IMR-90 (cell line): Measurements from ENCODE around the gene LEO1. TPM values are rescaled to one million over a fixed set of nuclear protein-coding genes. Genes with fewer than 3 reads are reported as not detected.

Experiments used
- ATAC-seq: fragments of 200-7000 bp; cut with Tn5 transposase; 2 replicates; pipeline ENCODE4 v1.9.1; 2020; ENCODE audit warnings: low read depth, mild to moderate bottlenecking, moderate library complexity
- BruUV-seq: library from RNA; stranded (reverse); fragments of 400-500 nt; replicated peaks from 2 replicates; lab custom pipeline; 2021; lab: Mats Ljungman, UMichigan
- CTCF ChIA-PET: fragments of 300-600 bp; formaldehyde crosslinking; extraction: SDS; loops from one replicate; lab custom pipeline; 2021; ENCODE audit warnings: antibody characterized with exemption; lab: Yijun Ruan, JAX
- POLR2A ChIA-PET: fragments of 300-600 bp; sonication (Branson Sonifier 250); formaldehyde crosslinking; loops from one replicate; lab custom pipeline; 2022; ENCODE audit warnings: antibody characterized with exemption; ENCODE audit not compliant: unreplicated experiment; lab: Charles Lee
- DNase-seq: peaks from one replicate; pipeline ENCODE4 v3.0.0; 2013
- H2AFZ ChIP-seq: replicated peaks from 2 replicates; pipeline ENCODE3; 2013; ENCODE audit warnings: low read length, mild to moderate bottlenecking; ENCODE audit not compliant: poor library complexity
- H2AK5ac ChIP-seq: 2 replicates; pipeline ENCODE4 v1.6.1; 2013; ENCODE audit warnings: low read depth, low read length, inconsistent platforms
- H2AK9ac ChIP-seq: replicated peaks from 2 replicates; pipeline ENCODE3; 2013; ENCODE audit warnings: mild to moderate bottlenecking, low read depth, low read length, moderate library complexity; ENCODE audit not compliant: poor library complexity
- H2BK120ac ChIP-seq: 2 replicates; pipeline ENCODE4 v1.6.1; 2013; ENCODE audit warnings: low read depth, low read length, inconsistent platforms
- H2BK15ac ChIP-seq: 3 replicates; pipeline ENCODE4 v1.6.1; 2013; ENCODE audit warnings: low read depth, low read length, inconsistent platforms
- H2BK20ac ChIP-seq: 2 replicates; pipeline ENCODE4 v1.6.1; 2013; ENCODE audit warnings: low read depth, mild to moderate bottlenecking, inconsistent platforms, low read length, moderate library complexity
- H2BK5ac ChIP-seq: 2 replicates; pipeline ENCODE4 v1.6.1; 2013; ENCODE audit warnings: mild to moderate bottlenecking, low read depth, low read length, inconsistent platforms; ENCODE audit not compliant: poor library complexity, severe bottlenecking
- H3K14ac ChIP-seq: replicated peaks from 2 replicates; pipeline ENCODE4 v1.6.1; 2013; ENCODE audit warnings: low read depth, low read length, inconsistent platforms
- H3K18ac ChIP-seq: 2 replicates; pipeline ENCODE4 v1.6.1; 2013; ENCODE audit warnings: low read depth, low read length, control low read depth
- H3K23ac ChIP-seq: 2 replicates; pipeline ENCODE4 v1.6.1; 2013; ENCODE audit warnings: low read depth, low read length, inconsistent platforms
- H3K27ac ChIP-seq: 2 replicates; pipeline ENCODE4 v1.5.1; 2013; ENCODE audit warnings: mild to moderate bottlenecking, control low read depth, low read length; ENCODE audit not compliant: insufficient read depth
- H3K27me3 ChIP-seq: 2 replicates; pipeline ENCODE4 v1.6.1; 2013; ENCODE audit warnings: low read length; ENCODE audit not compliant: control insufficient read depth, insufficient read depth
- H3K36me3 ChIP-seq: 2 replicates; pipeline ENCODE4 v1.6.1; 2013; ENCODE audit warnings: low read length, mixed read lengths; ENCODE audit not compliant: control insufficient read depth, insufficient read depth
- H3K4ac ChIP-seq: 2 replicates; pipeline ENCODE4 v1.6.1; 2013; ENCODE audit warnings: low read depth, low read length, inconsistent platforms
- H3K4me1 ChIP-seq: 2 replicates; pipeline ENCODE4 v1.6.1; 2013; ENCODE audit warnings: low read length, mixed read lengths; ENCODE audit not compliant: control insufficient read depth, insufficient read depth
- H3K4me2 ChIP-seq: 2 replicates; pipeline ENCODE4 v1.6.1; 2013; ENCODE audit warnings: low read depth, mild to moderate bottlenecking, control low read depth, low read length, moderate library complexity
- H3K4me3 ChIP-seq: 2 replicates; pipeline ENCODE4 v1.5.1; 2013; ENCODE audit warnings: low read depth, mild to moderate bottlenecking, control low read depth, low read length, moderate library complexity; ENCODE audit not compliant: insufficient read depth
- H3K56ac ChIP-seq: 2 replicates; pipeline ENCODE4 v1.6.1; 2013; ENCODE audit warnings: low read length, inconsistent platforms; ENCODE audit not compliant: insufficient read depth; ENCODE audit errors: extremely low read depth
- H3K79me1 ChIP-seq, 2 experiments: 2 replicates each; pipeline ENCODE4 v1.6.1; 2013; ENCODE audit warnings: low read length in 2 of 2, inconsistent platforms in 1 of 2, low read depth in 1 of 2
- H3K9ac ChIP-seq: 2 replicates; pipeline ENCODE4 v1.6.1; 2013; ENCODE audit warnings: low read depth, low read length, control low read depth
- H3K9me1 ChIP-seq: 2 replicates; pipeline ENCODE4 v1.6.1; 2013; ENCODE audit warnings: low read length, inconsistent platforms; ENCODE audit not compliant: insufficient read depth
- H3K9me3 ChIP-seq: 2 replicates; pipeline ENCODE4 v1.6.1; 2013; ENCODE audit warnings: low read length; ENCODE audit not compliant: control insufficient read depth, insufficient read depth
- H4K20me1 ChIP-seq: 2 replicates; pipeline ENCODE4 v1.6.1; 2013; ENCODE audit warnings: low read length, inconsistent platforms; ENCODE audit not compliant: insufficient read depth
- H4K5ac ChIP-seq: 2 replicates; pipeline ENCODE4 v1.6.1; 2013; ENCODE audit warnings: mild to moderate bottlenecking, low read depth, low read length, control low read depth
- H4K8ac ChIP-seq, 2 experiments: 2 replicates each; pipeline ENCODE4 v1.6.1; 2013; ENCODE audit warnings: low read depth in 2 of 2, low read length in 2 of 2, control low read depth in 1 of 2, inconsistent platforms in 1 of 2
- H4K91ac ChIP-seq: 2 replicates; pipeline ENCODE4 v1.6.1; 2013; ENCODE audit warnings: low read depth, low read length, inconsistent platforms; ENCODE audit not compliant: insufficient read depth
- BHLHE40 ChIP-seq: fragments of 150-350 bp; IDR thresholded peaks from 2 replicates; pipeline ENCODE4 v1.6.1; 2016; ENCODE audit warnings: mild to moderate bottlenecking, low read depth, low read length
- CHD1 ChIP-seq: IDR thresholded peaks from 2 replicates; pipeline ENCODE4 v1.6.1; 2012; ENCODE audit warnings: low read depth, low read length, improper control_type of control experiment
- FOS ChIP-seq: fragments of 150-350 bp; IDR thresholded peaks from 2 replicates; pipeline ENCODE4 v1.6.1; 2016; ENCODE audit warnings: low read depth, low read length
- MAFK ChIP-seq: IDR thresholded peaks from 2 replicates; pipeline ENCODE4 v1.6.1; 2012; ENCODE audit warnings: low read depth, low read length, improper control_type of control experiment
- MXI1 ChIP-seq: IDR thresholded peaks from 2 replicates; pipeline ENCODE4 v1.6.1; 2012; ENCODE audit warnings: low read depth, mild to moderate bottlenecking, low read length, moderate library complexity, borderline replicate concordance
- NFE2L2 ChIP-seq: fragments of 150-350 bp; IDR thresholded peaks from 2 replicates; pipeline ENCODE4 v1.6.1; 2016; ENCODE audit warnings: low read depth, mild to moderate bottlenecking, low read length
- POLR2A ChIP-seq: IDR thresholded peaks from 2 replicates; pipeline ENCODE4 v1.6.1; 2012; ENCODE audit warnings: mild to moderate bottlenecking, low read depth, low read length
- SMC3 ChIP-seq: fragments of 150-350 bp; IDR thresholded peaks from 2 replicates; pipeline ENCODE4 v1.6.1; 2016; ENCODE audit warnings: low read depth, mild to moderate bottlenecking, antibody characterized with exemption, low read length, moderate library complexity
- USF2 ChIP-seq: fragments of 150-350 bp; IDR thresholded peaks from 2 replicates; pipeline ENCODE4 v1.6.1; 2017; ENCODE audit warnings: mild to moderate bottlenecking, antibody characterized with exemption, low read length, low read depth
- WGBS, 2 experiments: methylation state at CpG; one replicate each; pipeline versions ENCODE4 v1.1.5 to v1.1.7; 2013; ENCODE audit warnings: missing lambda C conversion rate in 2 of 2; ENCODE audit not compliant: insufficient read length in 1 of 2; ENCODE audit errors: extremely low coverage in 2 of 2; 5-methylcytosine and 5-hydroxymethylcytosine counted together
- dilution Hi-C: fragments of 300-500 bp; cut with HindIII; formaldehyde crosslinking; loops from one replicate; pipeline ENCODE4 v1.14.3; 2018; ENCODE audit warnings: low sequenced_read_pairs; ENCODE audit not compliant: unreplicated experiment
- in situ Hi-C: fragments of 300-500 bp; cut with MboI; formaldehyde crosslinking; loops from 3 replicates; pipeline ENCODE4 v1.14.3; 2019; ENCODE audit warnings: low sequenced_read_pairs, inconsistent platforms, mixed read lengths
- intact Hi-C: fragments of 100-400 bp; cut with micrococcal nuclease; formaldehyde crosslinking; loops from 2 replicates; pipeline ENCODE4 v1.10.0; 2022
- polyA plus RNA-seq, 3 experiments: library from polyadenylated mRNA; depleted of rRNA; stranded (reverse); fragments of >200 nt; gene quantifications; 2 replicates each; pipeline ENCODE4 v1.2.3, GENCODE V29; 2012; ENCODE audit warnings: low replicate concordance in 1 of 3
- total RNA-seq: library from RNA; depleted of rRNA; stranded (reverse); fragments of >200 nt; gene quantifications from 2 replicates; pipeline ENCODE4 v1.2.3, GENCODE V29; 2012
- TF ChIP-seq, protein P1 (sequence below): fragments of 150-350 bp; IDR thresholded peaks from 2 replicates; pipeline ENCODE4 v1.6.1; 2016; ENCODE audit warnings: low read depth, mild to moderate bottlenecking, low read length, moderate library complexity, borderline replicate concordance

LEO1 gene
- total and polyA plus RNA-seq, 2 of the 4 experiments (the other 2 are of a cell fraction): 9.0 to 11.5 TPM

- CTCF ChIA-PET: no interaction called here
- in situ Hi-C loops: no loop called here
These were observed 4.0 kb downstream of the LEO1 start for GRCh38 chr15:51967583-51967982.

More at GRCh38 chr15:51967583-51967982, 4.0 kb downstream of the LEO1 start:
- peaks cover 21 to 57% of the 10 kb centered on the region in 2 experiments for H3K79me1 ChIP-seq
- no peak overlapping the region for H3K4me3 ChIP-seq
- peaks cover 19% of the 10 kb centered on the region; the same call in 1 of the 2 replicates for H4K20me1 ChIP-seq
- POLR2A ChIA-PET: no interaction called here
- no peak overlapping the region for H2BK20ac ChIP-seq
- no peak overlapping the region for H2AK5ac ChIP-seq
- no peaks in the 10 kb centered on the region for H3K27me3 ChIP-seq
- no peak overlapping the region for H2BK15ac ChIP-seq
- H3K56ac ChIP-seq: no peak overlapping the region
- WGBS, 2 experiments: no CpG with 5 or more reads among the region's 6 CpGs
- 0 out of 2 replicates have a peak, but pooled peaks cover 2% of the 10 kb centered on the region for H3K4me1 ChIP-seq
- H3K9ac ChIP-seq: no peak overlapping the region
- ATAC-seq: no peak
- no peak overlapping the region for H4K5ac ChIP-seq
- no peak overlapping the region for H2AK9ac ChIP-seq
- TF ChIP-seq, protein P1, sequence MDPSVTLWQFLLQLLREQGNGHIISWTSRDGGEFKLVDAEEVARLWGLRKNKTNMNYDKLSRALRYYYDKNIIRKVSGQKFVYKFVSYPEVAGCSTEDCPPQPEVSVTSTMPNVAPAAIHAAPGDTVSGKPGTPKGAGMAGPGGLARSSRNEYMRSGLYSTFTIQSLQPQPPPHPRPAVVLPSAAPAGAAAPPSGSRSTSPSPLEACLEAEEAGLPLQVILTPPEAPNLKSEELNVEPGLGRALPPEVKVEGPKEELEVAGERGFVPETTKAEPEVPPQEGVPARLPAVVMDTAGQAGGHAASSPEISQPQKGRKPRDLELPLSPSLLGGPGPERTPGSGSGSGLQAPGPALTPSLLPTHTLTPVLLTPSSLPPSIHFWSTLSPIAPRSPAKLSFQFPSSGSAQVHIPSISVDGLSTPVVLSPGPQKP: no peak
- no peak for TF ChIP-seq POLR2A
- no peak for TF ChIP-seq FOS
- TF ChIP-seq MAFK: no peak
- no peak for TF ChIP-seq SMC3
- TF ChIP-seq BHLHE40: no peak
- no peak for TF ChIP-seq CHD1
- no peak for TF ChIP-seq MXI1
- TF ChIP-seq USF2: no peak
- no peak for TF ChIP-seq NFE2L2
- dilution Hi-C loops: no loop called here
- no peak overlapping the region for H4K8ac ChIP-seq
- H3K9me1 ChIP-seq: peaks cover 9% of the 10 kb centered on the region; the same call in 1 of the 2 replicates
- no peak overlapping the region for H3K18ac ChIP-seq
- no TSS peak for BruUV-seq
- H2BK120ac ChIP-seq: no peak overlapping the region
- no peak overlapping the region for H2BK5ac ChIP-seq
- H3K23ac ChIP-seq: no peak overlapping the region
- H3K27ac ChIP-seq: no peak overlapping the region
- DNase-seq: no peak
- H4K91ac ChIP-seq: no peak overlapping the region
- no peak overlapping the region for H3K14ac ChIP-seq
- H3K9me3 ChIP-seq: no peaks in the 10 kb centered on the region
- no peak overlapping the region for H2AFZ ChIP-seq
- no peak overlapping the region for H3K4me2 ChIP-seq
- peaks cover 4% of the 10 kb centered on the region; the same call in 1 of the 2 replicates for H3K36me3 ChIP-seq
- no peak overlapping the region for H3K4ac ChIP-seq
- intact Hi-C loops: no loop called here
